HG03575 (cell line): ENCODE measurements around the gene FGFR3.

Experiments used
- ATAC-seq: cut with Tn5 transposase; IDR thresholded peaks from one replicate; pipeline ENCODE4 v1.9.1; 2021; ENCODE audit not compliant: unreplicated experiment, insufficient number of reproducible peaks, low FRiP score; ENCODE audit errors: extremely low read depth

Gene FGFR3

DNA sequence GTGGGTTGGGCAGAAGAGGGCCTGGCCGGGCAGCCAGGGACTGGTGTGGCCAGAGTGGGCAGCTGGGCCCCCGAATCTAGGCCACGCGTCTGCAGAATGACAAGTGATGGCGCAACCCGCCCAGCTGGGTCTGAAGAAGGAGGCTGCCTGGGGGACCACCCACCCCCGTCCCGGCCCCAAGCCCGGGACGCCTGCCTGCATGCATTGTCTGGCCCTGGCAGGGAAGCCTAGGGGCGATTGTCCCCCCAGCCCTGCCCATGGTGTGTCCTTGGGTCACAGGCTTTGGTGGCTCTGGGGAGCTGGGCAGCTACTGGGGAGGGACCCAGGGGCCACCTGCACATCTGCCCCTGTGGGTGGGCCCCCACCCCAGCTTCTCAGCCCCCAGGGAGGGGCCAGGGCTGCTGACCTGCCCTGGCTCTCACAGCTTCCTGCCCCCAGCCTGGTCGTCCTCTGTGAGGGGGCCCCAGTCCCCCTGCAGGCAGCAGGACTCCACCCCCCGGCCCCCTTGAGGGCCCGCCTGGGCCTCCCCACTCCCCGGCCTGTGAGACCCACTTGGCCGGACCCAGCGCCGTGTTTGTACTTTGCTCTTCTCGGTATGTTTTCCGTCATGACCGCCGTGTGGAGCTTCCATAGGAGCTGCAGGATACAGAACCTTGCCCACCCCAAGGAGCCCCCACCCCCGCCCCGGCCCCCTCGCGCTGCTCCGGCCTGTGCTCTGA lies 4.9 kb downstream of the FGFR3 start:
- ATAC-seq: no peak

GRCh38 chr4:1798580-1799386 lies 5.7 kb downstream of the FGFR3 start:
- ATAC-seq: no peak

DNA sequence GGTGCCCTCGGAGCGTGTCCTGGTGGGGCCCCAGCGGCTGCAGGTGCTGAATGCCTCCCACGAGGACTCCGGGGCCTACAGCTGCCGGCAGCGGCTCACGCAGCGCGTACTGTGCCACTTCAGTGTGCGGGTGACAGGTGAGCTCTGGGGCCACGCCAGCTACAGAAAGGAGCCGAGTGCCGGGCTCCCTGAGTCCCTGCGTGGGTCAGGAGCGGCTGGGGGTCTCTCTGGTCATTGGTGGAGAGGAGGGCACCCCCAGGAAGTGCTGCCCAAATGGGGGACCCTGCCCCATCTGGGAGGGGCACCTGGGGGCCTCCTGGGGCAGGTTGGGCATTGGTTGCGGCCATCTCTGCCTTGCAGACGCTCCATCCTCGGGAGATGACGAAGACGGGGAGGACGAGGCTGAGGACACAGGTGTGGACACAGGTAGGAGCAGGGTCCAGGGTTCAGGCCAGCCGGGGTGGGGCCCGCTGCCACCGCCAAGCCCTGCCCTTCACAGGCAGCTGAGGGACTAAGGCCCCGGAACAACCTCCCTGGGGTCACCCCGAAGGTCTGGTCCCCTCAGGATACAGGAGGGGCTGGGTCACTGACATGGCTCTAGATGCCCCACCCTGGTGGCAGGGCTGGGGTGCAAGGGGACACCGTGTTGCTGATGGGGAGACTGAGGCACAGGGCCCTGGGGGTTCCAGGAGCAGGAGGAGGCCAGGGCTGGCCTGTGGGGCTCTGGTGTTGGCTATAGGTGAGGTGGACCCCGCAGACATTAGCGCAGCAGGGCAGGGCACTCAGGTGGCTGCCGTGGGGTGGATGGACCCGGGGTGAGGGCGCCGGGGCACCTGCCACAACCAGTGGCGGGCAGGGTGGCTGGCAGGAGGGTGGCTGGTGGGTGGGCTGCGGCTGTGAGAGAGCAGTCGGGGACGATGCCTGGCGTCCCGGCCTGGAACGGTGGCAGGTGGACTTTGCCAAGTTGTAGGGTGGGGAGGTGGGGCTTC lies 6.6 kb downstream of the FGFR3 start:
- ATAC-seq: no peak

DNA sequence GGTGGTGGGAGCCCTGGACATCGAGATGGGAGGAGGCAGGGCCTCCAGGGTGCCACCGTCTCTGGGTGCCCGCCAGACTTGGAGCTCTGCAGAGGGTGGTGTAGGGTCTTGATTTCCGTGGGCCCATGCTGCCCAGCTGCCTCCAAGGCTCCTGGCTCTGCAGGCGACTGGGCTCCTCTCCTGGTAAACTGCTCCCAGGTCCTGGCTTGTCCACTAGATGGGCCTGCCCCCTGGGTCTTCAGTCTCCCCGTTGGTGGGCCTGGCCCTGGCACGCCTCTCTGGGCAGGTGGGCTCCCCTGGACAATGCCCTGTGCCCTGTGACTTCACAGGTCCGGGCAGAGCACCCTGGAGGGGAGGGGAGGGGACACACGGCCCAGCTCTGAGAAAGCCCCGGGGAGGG lies 7.7 kb downstream of the FGFR3 start:
- ATAC-seq: no peak

- no peak for ATAC-seq
These were observed 8.3 kb downstream of the FGFR3 start for GRCh38 chr4:1801286-1801958.

- no peak for ATAC-seq
These were observed 9.1 kb downstream of the FGFR3 start for GRCh38 chr4:1802151-1802715.

- no peak for ATAC-seq
These were observed 9.8 kb downstream of the FGFR3 start for GRCh38 chr4:1802720-1803522.

DNA sequence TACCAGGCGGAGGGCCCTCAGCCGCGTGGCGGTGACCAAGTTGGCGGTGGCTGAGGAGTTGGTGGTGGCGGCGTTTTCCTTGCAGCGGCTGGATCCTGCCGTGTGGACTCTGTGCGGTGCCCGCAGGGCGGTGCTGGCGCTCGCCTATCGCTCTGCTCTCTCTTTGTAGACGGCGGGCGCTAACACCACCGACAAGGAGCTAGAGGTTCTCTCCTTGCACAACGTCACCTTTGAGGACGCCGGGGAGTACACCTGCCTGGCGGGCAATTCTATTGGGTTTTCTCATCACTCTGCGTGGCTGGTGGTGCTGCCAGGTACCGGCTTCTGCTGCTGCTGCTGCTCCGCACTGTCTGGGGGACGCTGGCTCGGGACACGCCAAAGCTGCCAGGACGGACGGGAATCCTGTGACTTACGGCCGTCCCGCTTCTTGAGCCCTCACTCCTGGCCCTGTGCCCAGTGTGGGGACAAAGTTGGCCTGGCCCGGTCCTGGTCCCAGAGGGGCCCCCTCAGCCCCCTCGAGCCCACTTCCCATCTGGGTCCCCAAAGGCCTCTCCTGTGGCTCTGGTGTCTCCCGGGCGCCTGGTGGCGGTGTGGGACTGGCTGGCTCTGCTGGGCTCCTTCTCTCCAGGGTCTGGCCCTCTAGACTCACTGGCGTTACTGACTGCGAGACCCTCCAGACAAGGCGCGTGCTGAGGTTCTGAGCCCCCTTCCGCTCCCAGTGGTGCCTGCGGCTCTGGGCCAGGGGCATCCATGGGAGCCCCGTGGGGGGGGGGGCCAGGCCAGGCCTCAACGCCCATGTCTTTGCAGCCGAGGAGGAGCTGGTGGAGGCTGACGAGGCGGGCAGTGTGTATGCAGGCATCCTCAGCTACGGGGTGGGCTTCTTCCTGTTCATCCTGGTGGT lies 10.7 kb downstream of the FGFR3 start:
- no peak for ATAC-seq

- no peak for ATAC-seq
These were observed 11.8 kb downstream of the FGFR3 start for GRCh38 chr4:1804638-1805492.

GRCh38 chr4:1805493-1806222 lies 12.6 kb downstream of the FGFR3 start:
- ATAC-seq: no peak

GRCh38 chr4:1806223-1806564 lies 13.1 kb downstream of the FGFR3 start:
- no peak for ATAC-seq

DNA sequence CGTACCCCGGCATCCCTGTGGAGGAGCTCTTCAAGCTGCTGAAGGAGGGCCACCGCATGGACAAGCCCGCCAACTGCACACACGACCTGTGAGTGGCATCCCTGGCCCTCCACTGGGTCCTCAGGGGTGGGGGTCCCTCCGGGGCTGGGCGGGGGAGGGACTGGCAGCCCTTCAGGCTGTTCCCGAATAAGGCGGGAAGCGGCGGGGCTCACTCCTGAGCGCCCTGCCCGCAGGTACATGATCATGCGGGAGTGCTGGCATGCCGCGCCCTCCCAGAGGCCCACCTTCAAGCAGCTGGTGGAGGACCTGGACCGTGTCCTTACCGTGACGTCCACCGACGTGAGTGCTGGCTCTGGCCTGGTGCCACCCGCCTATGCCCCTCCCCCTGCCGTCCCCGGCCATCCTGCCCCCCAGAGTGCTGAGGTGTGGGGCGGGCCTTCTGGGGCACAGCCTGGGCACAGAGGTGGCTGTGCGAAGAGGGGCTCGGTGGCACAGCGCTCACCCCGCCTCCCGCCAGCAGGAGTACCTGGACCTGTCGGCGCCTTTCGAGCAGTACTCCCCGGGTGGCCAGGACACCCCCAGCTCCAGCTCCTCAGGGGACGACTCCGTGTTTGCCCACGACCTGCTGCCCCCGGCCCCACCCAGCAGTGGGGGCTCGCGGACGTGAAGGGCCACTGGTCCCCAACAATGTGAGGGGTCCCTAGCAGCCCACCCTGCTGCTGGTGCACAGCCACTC lies 13.7 kb downstream of the FGFR3 start:
- no peak for ATAC-seq

GRCh38 chr4:1807332-1807777 lies 14.3 kb downstream of the FGFR3 start:
- ATAC-seq: no peak

GRCh38 chr4:1808396-1808795 lies 15.3 kb downstream of the FGFR3 start:
- no peak for ATAC-seq
